Esophagus muscularis mucosa (tissue), 4 donors: ENCODE results near the gene PLCG1.

ENCODE experiments used
- EP300 ChIP-seq: sonication (generic); formaldehyde crosslinking; IDR thresholded peaks from one replicate; pipeline ENCODE4 v1.6.1; 2017; ENCODE audit warnings: antibody characterized with exemption
- POLR2A ChIP-seq: fragments of 450-650 bp; IDR thresholded peaks from one replicate; pipeline ENCODE4 v1.6.1; 2017; ENCODE audit warnings: antibody characterized with exemption, moderate library complexity, mild to moderate bottlenecking, low read depth
- POLR2AphosphoS5 ChIP-seq, 2 donors: sonication (generic); formaldehyde crosslinking; IDR thresholded peaks; one replicate each; pipeline ENCODE4 v1.6.1; 2017; ENCODE audit warnings: antibody characterized with exemption in 2 of 2
- TF ChIP-seq, protein P1 (sequence below), 3 experiments: fragments of 200-600 bp in 2 of 3; fragments of 450-650 bp in 1 of 3; sonication (generic) in 2 of 3; IDR thresholded peaks; one replicate each; pipeline ENCODE4 v1.5.1; 2017 to 2019; ENCODE audit warnings: antibody characterized with exemption in 3 of 3, mild to moderate bottlenecking in 2 of 3, moderate library complexity in 1 of 3

DNA sequence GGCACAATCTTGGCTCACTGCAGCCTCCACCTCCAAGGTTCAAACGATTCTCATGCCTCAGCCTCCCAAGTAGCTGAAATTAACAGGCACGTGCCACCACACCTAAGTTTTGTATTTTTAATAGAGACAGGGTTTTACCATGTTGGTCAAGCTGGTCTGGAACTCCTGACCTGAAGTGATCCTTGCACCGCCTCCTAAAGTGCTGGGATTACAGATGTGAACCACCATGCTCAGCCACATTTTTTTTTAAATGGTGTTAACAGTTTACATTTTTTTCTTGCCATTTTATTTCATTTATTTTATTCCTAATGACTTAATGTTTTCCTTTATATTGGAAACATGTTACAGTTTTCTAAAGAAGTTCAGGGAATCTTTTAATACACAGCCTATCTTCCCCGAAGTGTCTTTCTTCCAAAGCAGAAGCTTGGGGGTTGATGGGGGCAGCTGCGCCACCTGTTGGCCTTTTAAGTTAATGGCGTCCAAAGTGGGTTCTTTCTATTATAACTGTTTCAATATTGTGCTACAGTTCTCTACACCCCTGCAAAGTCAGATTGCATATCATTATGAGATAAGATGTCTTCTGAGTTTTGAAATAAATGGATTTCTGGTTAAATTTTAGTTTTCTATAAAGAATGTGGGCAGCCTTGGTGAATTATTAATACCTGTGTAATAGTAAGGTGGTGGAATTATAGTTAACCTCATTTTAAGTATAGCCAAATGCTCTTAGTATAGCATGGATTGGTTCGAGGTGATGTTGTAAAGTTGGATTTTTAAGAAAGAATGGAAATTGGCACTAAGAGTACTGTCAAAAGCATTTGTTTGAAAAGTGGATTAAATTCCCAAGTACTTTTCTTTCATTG lies 42.0 kb upstream of the PLCG1 start:
- TF ChIP-seq POLR2AphosphoS5 (IDR thresholded peaks at IDR 0.05) (no peak), POLR2A (no peak), EP300 (no peak)
- TF ChIP-seq, protein P1, sequence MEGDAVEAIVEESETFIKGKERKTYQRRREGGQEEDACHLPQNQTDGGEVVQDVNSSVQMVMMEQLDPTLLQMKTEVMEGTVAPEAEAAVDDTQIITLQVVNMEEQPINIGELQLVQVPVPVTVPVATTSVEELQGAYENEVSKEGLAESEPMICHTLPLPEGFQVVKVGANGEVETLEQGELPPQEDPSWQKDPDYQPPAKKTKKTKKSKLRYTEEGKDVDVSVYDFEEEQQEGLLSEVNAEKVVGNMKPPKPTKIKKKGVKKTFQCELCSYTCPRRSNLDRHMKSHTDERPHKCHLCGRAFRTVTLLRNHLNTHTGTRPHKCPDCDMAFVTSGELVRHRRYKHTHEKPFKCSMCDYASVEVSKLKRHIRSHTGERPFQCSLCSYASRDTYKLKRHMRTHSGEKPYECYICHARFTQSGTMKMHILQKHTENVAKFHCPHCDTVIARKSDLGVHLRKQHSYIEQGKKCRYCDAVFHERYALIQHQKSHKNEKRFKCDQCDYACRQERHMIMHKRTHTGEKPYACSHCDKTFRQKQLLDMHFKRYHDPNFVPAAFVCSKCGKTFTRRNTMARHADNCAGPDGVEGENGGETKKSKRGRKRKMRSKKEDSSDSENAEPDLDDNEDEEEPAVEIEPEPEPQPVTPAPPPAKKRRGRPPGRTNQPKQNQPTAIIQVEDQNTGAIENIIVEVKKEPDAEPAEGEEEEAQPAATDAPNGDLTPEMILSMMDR (IDR thresholded peaks at IDR 0.05): peak; percentile 83 to 86 (median 83)
